ENCODE results near the gene SVIL.
A peak's percentile ranks its signal among the peaks of the same experiment; 100 is the strongest.
"Not testable (repeated sequence)": the region's sequence is repeated elsewhere in the genome, so short reads cannot be mapped to it uniquely, and the experiment has no call there.

SVIL gene

DNA sequence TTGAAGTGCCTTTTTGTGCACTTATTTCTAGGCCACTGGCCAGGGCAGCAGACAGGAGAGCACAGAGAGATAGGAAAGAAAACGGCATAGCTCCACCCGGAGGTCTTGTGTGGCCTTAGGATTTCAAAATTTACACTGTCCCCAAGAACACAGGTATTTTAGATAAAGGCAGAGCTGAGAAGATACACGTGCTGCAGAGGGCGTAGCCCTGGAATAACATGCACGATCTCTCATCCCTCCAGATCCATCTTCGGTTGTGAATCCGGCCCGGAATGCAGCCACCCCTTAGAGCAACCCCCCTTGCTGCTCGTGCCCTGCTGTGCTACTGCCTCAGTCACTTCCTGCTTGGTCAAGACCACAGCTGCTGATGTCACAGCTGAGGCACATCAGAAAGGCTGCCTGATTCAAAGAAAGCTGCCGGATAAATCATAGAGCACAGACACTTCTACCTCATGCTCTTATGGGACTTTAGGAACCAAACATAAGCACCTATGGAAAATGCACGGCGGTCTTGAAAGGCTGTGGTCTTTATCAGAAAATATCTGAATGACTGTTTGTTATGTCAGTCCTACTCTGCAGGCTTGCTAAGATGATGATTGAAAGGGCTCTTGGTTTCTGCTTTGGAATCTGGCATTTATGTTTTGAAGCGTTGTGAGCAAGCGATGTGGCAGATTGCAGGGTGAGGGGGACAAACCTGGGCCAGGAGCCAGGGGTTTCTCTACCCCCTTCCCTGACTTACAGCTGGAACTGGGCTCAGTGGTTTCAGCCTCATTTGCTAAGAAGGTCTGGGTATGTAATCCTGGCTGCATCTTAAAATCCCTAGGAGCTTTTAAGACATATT lies 152.0 kb downstream of the SVIL start:
- no peak for DNase-seq

DNA sequence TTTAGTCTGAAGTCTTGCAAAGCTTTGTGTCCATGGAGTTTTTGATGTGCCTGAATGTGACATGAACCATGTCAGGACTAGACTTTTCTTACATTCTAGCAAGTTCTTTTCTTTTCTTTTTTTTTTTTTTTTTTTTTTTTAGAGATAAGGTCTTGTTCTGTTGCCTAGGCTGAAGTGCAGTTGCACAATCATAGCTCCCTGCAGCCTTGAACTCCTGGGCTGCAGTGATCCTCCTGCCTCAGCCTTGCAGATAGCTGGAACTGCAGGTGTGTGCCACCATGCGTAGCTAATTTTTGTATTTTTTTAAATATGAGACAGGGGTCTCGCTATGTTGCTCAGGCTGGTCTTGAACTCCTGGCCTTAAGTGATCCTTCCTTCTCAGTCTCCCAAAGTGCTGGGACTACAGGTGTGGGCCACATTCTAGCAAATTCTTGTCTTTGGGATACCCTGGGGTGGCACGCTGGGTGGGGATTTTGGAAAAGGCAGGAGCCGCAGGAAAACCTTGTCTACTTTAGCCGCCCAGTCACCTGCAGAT lies 152.8 kb downstream of the SVIL start:
- DNase-seq = no peak

DNA sequence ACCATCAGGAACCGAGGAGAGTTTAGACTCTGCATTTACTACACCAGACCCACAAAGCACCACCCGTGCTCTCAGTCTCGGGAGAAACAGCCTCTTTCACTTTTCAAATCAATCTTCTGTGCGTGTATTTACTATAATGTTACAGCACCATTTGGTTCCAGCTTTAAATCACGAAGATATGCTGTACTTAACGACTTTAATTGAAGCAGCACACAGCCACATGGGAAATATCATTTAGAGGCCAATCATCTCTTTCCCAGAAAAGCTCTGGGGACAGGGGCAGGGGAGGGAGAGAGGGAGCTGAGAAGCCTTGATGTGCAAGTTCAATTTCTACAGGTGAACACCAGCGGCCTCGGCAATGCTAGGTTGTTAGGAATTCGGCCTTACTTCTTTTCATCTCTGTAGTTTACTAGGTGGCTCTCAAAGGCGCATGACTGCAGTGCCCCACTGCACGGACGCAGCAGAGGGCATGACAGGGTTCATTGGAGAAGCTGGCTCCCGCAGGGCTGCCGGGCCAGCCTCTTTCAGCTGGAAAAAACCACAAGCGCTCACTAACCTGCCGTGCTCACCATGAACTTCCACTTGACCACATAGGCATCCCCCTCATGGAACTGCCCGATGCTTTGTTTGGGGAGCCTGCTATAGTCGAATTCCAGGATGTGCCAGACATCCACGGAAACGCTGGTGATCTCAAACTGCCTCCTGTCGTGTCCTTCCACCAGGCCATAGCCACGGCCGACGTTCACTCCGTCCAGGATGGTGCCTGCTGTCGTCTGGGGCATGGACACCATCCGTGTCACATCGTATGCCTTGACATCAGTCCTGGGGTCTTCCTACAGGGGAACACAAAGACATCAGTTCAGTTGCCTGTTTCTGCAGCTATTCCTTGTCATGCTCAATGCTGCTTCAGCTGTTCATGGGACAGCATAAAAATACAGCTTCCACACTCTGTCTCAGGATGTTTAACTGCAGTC lies 154.5 kb downstream of the SVIL start:
- no peak for DNase-seq

DNA sequence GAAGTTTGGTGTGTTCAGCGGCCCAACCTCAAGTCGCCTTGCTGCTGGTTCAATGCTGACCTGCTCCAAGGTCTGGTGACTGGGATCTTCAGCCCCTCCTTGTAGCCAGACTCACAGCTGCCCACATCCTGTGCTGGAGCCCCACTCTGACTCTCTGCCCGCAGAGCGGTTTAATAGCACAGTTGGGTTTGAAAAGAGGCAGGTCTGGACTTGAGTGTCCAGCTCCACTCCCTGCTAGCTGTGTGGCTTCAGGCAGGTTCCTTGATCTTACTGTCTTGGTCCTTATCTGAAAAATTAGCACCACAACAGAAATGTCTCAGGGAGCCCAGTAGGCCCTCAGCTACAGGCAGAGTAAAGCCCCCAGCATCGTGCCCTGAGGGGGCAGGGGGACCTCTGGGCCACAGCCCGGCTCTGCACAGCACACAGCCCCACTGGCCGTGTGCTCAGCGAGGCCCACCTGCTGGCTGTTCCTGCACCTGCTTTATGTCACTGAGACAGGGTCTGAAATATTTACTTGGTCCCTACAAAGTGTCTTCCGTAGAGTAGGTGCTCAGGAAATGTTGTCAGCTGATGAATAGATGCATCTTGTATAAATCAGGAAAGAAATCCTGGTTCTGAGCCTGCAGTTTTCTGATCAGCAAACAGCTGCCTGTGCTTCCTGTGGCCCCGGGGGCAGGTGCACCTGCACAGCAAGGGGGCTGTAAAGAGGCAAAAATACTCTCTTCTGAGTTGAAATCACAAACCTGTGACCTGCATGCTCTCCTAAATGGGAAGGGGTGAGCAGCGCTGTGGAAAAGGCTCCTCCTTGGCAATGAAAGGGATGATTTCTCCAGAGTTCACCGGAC lies 155.5 kb downstream of the SVIL start:
- DNase-seq = no peak

DNA sequence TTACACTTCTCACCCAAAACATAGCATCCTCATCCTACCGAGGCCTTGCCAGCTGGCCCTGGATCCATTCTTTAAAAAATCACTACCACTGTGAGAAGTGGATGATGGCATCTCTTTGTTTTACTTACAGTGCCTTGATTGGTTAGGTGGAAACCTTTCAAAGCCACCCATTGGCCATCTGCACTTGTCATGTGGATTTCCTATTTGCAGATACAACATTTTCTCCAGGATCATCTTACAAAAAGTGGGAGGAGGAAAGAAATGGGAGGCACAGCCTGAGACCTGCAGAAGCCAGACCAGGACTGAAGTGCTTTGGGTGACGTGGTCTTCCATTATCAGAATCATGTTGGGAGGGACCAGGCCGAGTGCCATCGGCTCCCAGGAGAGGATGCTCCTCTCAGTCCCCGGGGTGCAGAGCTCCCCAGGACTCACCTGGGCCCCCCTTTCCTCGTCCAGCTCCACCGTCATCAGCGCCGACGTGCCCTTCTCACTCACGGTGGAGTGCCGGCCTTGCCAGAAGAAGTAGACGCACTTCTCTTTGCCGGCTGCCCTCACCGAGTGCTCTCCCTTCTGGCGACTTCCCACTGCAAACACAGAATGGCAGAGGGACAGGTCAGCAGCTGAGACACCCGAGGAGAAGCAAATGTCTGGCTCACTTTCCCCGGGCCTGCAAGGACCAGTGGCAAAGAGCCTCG lies 161.2 kb downstream of the SVIL start:
- peak; percentile 30 for DNase-seq

DNA sequence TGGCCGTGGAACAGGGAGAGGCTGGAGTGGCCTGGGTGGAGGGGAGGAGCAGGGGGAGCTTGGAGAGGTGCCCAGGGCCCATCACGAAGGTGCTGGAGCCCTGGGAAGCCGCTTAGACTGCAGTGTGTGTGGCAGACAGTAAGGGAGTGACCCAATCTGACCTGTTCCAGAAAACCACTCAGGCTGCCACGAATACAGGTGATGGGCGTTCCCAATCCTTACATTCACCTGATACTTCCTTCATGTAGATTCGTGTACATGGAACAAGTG lies 161.7 kb downstream of the SVIL start:
- peak; percentile 9 for DNase-seq

DNA sequence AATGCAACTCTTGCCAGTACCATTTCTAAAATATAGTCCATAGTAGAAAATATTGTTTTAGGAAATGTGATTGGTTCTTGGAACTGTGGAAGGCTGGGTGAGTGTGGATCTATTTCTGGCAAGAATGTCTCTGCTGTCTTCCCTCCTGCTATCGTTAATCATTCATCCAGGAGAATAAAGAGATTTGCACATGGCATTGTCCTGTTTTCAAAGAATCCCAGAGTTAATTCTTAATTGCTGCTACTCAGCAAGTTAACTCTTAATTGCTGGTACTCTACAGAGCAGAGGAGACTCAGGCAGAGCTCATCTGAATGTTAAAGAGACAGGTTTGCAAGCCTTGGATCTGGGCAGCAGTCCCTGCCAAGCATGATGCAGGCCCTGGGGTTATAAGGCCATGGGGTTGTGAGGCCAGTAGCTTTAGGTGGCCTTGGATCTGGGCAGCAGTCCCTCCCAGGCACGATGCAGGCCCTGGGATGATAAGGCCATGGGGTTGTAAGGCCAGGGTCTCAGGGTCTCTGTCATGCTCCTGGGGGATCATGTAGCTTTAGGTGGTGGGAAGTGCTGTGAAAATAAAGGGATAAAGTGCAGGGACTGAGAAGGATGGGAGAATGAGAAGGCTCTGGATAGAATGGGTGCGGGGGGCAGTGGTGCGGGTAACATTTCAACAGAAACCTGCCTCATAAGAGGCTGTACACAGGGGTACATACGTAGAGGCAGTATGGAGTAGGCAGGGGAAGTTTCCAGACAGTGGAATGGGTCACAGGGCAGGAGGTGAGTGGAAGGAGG lies 162.3 kb downstream of the SVIL start:
- DNase-seq = peak; percentile 30

DNA sequence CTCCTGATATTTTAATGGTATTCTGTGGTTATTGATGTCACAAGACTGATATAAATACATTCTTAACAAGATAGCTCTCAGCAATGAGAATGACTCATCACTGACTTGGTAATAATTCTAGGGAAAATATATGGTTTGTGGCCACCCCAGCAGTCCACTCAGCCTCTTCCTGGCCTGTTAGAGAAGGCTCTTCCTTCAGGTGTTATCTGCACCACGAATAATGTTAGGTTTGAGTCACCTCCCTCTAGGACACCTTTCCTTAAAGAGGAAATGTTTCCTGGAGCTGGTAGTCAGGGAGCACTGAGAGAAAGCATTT lies 163.3 kb downstream of the SVIL start:
- DNase-seq = no peak

DNA sequence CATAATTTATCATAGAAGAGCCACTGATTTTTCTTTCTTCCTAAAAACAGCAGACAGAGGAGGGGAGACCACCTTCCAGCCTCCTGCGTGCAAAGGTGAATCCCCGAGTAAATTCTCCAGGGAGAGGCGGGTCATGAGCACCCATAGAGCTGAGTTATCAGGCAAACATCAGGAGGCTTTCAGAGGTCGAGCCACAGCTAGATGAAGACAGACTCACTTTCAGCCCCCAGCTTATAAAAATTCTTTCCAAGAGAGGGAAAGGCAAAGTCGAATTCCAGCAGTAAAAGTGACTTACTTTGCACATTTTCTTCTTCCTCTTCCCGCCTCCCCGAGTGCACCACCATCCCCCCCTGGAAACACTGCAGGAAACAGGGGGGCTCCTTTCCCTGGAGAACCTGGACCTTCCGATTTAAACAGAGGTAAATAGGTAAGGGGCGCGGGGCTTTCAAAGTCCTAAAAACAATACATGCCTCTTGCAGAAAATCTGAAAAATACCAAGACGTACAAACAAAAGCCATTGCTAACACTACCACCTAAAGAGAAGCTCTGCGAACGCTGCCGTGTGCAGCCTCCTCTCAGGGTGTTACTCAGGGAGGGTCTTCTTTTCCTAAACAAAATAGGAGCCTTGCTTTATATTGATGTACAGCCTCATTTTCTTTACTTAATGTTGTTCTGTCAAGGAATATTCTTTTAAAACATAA lies 163.8 kb downstream of the SVIL start:
- peak; percentile 36 for DNase-seq

DNA sequence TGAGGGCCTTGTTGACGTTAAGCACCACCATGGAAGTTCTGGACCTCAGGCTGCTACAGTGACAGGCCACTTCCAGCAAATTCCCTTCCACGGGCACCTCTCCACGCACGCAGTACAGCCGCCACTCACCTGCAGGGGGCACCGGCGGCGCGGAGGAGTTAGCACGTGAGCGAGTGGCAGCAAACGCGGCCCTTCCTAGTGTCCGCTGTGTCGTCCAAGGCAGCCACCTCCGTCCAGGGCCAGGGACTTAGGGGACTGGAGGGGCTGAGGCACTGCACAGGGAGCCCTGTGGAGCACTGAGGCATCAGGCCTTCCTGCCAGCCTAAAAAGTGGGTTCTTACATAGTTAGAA lies 164.4 kb downstream of the SVIL start:
- peak; percentile 43 for DNase-seq

DNA sequence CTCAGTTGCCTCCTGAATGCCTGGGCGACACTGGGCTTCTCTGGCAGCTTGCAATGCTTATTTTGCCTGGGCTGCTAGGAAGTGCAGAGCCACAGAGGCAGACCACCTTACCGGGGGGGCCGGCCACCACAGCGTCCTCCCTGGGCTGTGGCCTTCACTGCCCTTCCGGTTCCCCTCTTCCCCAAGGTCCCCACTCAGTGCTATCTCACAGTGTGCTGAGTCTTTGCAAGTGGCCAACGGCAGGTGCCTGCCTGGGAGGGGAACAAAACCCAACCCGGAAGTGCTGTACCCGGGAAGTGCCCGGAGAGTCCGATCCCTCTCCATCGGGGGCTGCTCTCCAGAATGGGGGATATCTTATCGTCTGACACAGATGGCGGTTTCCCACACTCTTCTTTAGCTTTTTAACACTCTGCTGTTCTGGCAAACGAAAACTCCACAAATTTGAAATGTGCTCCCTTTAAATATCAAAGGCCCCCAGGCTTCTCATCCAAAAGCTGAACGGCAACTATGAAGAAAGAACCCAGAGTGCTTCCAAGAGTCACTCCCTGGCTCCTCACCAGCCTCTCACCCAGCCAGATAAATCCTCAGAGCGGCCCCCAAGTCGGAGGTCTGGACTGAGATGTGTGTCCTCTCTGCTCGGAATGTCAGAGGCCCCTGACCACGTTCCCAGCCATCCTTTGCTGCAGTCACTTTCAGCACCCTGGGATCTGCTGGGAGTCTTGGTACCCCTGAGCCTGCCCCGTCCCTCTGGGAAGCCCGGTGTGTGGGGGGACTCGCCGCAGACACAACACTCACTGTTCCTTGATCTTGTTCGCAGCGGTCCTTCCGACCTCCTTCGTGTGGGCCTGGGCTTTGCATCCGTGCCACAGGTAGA lies 165.1 kb downstream of the SVIL start:
- DNase-seq = peak; percentile 37

DNA sequence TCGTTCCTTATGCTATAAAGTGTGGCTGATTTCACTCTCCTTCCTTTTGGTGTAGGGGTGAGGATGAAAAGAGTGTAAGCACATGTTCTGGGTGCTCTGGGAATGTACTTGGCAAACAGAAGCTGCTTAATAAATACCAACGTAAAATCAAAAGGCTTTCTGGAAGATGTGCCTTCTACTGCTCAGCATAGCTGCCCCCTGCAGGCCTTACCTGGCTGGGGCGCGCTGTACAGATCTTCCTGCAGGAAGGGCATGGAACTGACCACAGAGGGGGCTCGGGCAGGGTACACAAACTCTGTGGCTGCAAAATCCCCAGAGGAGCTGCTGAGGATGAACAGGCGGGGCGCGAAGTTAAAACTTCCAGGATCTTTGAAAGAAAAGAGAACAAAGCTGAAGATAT lies 169.4 kb downstream of the SVIL start:
- peak; percentile 9 for DNase-seq

DNA sequence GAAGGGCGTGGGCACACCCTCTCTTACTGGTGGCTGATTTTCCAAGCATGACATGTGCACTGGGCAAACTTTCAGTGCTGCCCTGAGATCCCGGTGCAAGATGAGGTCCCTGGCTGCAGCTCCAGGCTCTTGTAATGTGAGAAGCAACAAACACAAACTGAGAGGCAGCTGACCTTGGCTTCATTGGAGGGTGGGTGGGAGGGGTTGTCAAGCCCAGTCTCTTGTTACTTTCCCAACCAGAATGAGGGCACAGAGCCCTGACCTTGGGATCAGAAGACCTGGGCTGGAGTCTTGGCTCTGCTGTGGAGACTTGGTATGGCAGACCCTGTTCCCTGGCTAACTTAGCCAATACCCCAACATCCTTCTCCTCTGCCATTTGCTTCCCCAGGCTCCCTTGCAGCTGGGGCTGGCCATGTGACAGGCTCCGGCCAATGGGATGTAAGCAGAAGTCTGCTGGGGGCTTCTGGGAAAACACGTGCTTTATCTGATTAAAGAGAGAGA lies 170.1 kb downstream of the SVIL start:
- not testable (repeated sequence) for DNase-seq

DNA sequence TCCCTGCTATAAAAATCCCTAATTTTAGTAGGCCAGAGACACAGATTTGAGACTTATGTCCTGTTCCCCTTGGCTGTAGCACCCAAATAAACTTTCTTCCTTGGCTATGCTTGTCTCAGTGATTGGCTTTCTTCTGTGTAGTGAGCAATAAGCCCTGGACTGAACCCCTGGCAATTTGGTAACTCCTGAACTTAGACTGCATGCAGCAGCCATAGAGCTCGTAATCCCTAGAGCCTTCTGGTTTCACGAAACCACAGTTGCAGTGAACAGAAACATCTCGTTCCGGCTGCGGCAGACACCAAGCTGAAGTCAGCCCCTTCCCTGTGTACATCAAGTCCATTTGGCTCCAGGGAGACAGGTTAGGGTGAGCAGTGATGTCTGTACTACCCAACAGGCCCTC lies 173.7 kb downstream of the SVIL start:
- no peak for DNase-seq

DNA sequence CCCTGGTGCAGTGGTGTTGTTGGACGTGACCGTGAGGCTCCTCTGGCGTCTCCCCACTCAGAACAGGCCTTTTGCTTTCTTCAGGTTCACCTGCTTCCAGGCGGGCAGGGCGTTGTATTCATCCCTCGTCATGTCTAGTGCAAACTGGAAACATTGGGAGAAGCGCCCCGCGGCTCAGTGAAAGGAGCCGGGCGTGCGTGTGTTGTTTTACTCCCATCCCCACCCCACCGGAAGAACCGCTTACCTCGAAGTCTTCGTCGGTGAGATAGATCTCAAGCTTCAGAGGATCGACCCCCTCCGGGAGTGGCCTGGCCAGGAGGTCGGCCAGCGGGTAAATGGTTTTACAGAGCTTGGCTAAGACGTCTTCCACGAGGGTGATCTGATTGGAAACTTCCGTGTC lies 176.6 kb downstream of the SVIL start:
- DNase-seq = not testable (repeated sequence)

DNA sequence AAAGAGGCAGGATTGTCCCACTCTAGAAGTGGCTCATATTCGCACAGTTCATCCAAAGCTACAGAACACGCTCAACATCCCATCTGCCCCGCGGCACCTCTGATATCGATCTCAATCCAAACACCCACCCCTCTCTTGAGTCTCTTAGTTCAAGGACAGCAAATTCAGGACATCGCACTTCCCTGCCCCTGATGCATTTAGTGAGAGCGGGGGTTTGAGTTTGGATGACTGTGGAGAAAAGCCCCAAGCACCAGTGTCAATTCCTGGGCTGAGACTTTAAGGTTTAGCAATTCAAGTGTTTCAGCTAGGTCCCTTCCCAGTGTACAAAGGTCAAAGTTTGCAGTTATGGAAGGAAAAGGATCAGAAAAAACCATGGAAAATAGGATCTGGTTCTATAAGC lies 179.7 kb downstream of the SVIL start:
- no peak for DNase-seq

DNA sequence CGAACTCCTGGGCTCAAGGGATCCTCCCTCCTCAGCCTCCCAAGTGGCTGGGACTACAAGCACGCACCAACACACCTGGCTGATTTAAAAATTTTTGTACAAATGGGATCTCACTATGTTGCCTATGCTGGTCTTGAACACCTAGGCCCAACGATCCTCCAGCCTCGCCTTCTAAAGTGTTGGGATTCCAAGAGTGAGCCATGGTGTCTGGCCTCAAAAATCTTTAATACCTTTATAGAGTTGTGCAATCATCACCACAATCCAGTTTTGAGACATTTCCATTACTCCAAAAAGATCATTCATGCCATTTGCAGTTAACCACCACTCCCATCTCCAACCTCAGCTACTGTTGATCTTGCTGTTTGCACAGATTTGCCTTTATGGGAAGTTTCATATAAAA lies 180.5 kb downstream of the SVIL start:
- DNase-seq = no peak

DNA sequence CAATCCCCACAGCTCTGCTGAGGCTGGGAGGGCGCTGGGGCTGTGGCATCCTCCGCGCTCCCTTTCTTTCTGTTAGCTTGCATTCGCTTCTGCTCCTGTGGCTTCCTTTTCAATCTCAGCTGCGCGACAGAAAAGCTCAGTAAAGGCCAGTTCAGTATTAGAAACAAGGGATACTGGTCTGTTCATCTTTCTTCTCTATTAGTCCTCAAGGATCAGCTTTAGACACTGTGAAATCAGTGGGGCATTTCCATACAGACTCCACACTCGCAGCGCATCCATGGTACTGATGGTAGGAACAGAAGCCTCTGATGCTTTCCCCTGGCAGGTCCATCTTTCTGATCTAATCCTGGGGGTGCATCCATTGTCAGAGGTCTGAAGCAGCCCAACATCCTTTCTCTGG lies 182.2 kb downstream of the SVIL start:
- DNase-seq = no peak

DNA sequence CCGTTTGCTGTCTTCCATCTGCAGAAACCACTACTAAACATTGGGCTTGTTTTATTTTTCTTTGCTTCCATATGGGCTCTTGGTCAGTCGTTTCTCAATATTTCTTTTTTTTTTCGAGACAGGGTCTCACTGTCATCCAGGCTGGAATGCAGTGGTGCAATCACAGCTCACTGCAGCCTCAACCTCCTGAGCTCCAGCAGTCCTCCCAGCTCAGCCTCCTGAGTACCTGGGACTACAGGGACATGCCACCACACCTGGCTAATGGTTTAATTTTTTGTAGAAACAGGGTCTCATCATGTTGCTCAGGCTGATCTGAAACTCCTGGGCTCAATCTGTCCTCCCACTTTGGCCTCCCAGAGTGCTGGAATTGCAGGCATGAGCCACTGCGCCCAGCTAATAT lies 182.8 kb downstream of the SVIL start:
- no peak for DNase-seq

DNA sequence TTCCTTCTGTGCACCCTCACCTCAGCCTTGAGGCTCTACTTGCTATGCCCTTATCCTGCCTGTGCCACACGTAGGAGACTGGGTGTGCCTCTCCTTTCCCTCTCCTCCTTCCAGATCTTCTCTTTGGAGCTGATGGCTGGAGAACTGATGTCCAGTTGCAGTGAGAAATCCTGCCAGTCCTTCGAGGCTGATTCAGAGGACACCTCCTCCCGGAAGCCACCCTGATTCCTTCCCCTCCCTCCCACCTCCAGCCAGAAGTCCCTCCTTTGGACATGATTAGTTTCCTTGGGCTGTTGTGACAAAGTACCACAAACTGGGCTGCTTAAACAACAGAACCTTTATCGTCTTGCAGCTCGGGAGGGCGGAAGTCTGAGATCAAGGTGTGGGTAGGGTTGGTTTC lies 184.4 kb downstream of the SVIL start:
- no peak for DNase-seq

Data from right forelimb (tissue), 1 donor.